Karpas-422 (cell line): ENCODE results near the gene ADAMTS6. TPM values are rescaled to one million over a fixed set of nuclear protein-coding genes. Genes with fewer than 3 reads are reported as not detected.

Source experiments
- DNase-seq: peaks from one replicate; pipeline ENCODE4 v3.0.0-alpha.2; 2015
- H2AFZ ChIP-seq: fragments of 200-600 bp; sonication (generic); 2 replicates; pipeline ENCODE4 v1.6.1; 2014; ENCODE audit warnings: antibody characterized with exemption, low read length, mixed read lengths
- H3K27ac ChIP-seq: fragments of 200-600 bp; sonication (generic); 2 replicates; pipeline ENCODE4 v1.5.1; 2014; ENCODE audit warnings: mild to moderate bottlenecking, low read length, moderate library complexity
- H3K27me3 ChIP-seq: fragments of 200-600 bp; sonication (generic); 2 replicates; pipeline ENCODE4 v1.6.1; 2014; ENCODE audit warnings: low read length, mixed read lengths
- H3K36me3 ChIP-seq: fragments of 200-600 bp; sonication (generic); 2 replicates; pipeline ENCODE4 v1.6.1; 2014; ENCODE audit warnings: low read length, mixed read lengths; ENCODE audit not compliant: insufficient read depth
- H3K4me1 ChIP-seq: fragments of 200-600 bp; sonication (generic); 2 replicates; pipeline ENCODE4 v1.6.1; 2014; ENCODE audit warnings: mild to moderate bottlenecking, low read length, mixed read lengths
- H3K4me2 ChIP-seq: fragments of 200-600 bp; sonication (generic); 2 replicates; pipeline ENCODE4 v1.6.1; 2014; ENCODE audit warnings: low read length, low read depth, mild to moderate bottlenecking; ENCODE audit not compliant: poor library complexity, severe bottlenecking
- H3K4me3 ChIP-seq: fragments of 200-600 bp; sonication (generic); 2 replicates; pipeline ENCODE4 v1.5.1; 2014; ENCODE audit warnings: mild to moderate bottlenecking, antibody characterized with exemption, low read length, mixed read lengths
- H3K79me2 ChIP-seq: fragments of 200-600 bp; sonication (generic); 2 replicates; pipeline ENCODE4 v1.6.1; 2014; ENCODE audit warnings: mild to moderate bottlenecking, low read length, mixed read lengths
- H3K9ac ChIP-seq: fragments of 200-600 bp; sonication (generic); 2 replicates; pipeline ENCODE4 v1.6.0; 2014; ENCODE audit warnings: low read length
- H3K9me2 ChIP-seq: fragments of 200-600 bp; sonication (generic), shearing (Covaris generic); replicated peaks from 2 replicates; pipeline ENCODE4 v1.6.0; 2014; ENCODE audit warnings: mild to moderate bottlenecking, low read length, moderate library complexity; ENCODE audit not compliant: insufficient read depth
- H3K9me3 ChIP-seq: fragments of 300-700, 200-600 bp; sonication (generic); 2 replicates; pipeline ENCODE4 v1.6.1; 2014; ENCODE audit warnings: low read length, mixed read lengths
- H4K20me1 ChIP-seq: fragments of 200-600 bp; sonication (generic); 2 replicates; pipeline ENCODE4 v1.6.1; 2014; ENCODE audit warnings: mild to moderate bottlenecking, antibody characterized with exemption, low read length, low read depth; ENCODE audit not compliant: insufficient read depth
- total RNA-seq: library from RNA; depleted of rRNA; stranded (reverse); fragments of >200 nt; shearing (Covaris generic); gene quantifications from 2 replicates; pipeline ENCODE4 v1.2.3, GENCODE V29; 2014; ENCODE audit warnings: low replicate concordance

ADAMTS6 gene
- total RNA-seq, 1 experiment from 2014 or later = 2.6 TPM

DNA sequence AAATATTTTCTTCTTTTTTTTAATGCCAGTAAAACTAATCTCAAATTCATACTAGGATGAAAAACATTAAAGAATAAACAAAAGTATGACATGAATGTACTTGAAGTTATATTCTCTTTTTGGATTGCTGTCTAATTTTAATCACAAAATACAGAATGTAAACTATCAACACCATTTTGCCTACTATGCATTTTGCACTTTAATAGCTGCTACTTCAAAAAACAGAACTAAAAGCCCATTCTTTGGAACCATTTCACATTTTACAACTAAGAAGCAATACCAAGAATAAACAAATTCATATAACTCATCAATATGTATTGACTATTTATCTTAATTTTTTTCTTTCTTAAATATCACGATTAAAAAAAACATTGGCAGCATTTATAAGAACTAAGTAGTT, 58.1 kb downstream of the ADAMTS6 start:
- no peaks in the 10 kb centered on the region for H3K4me1 ChIP-seq
- H3K27ac ChIP-seq = no peak overlapping the region
- no peaks in the 10 kb centered on the region for H3K36me3 ChIP-seq
- H3K9me3 ChIP-seq = no peaks in the 10 kb centered on the region
- no peaks in the 10 kb centered on the region for H4K20me1 ChIP-seq
- H2AFZ ChIP-seq = no peak overlapping the region
- no peak overlapping the region for H3K9ac ChIP-seq
- H3K4me3 ChIP-seq = no peak overlapping the region
- no peak for DNase-seq
- no peaks in the 10 kb centered on the region for H3K79me2 ChIP-seq
- no peak overlapping the region for H3K4me2 ChIP-seq
- H3K9me2 ChIP-seq = no peaks in the 10 kb centered on the region
- H3K27me3 ChIP-seq = no peaks in the 10 kb centered on the region

DNA sequence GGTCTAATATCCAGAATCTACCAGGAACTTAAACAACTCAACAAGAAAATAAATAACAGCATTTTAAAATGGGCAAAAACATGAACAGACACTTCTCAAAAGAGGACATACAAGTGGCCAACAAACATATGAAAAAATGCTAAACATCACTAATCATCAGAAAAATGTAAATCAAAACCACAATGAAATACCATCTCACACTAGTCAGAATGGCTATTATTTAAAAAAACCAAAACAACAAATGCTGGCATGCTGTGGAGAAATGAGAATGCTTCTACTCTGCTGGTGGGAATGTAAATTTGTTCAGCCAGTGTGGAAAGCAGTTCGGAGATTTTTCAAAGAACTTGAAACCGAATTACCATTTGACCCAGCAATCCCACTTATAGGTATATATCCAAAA, 63.1 kb downstream of the ADAMTS6 start:
- no peaks in the 10 kb centered on the region for H3K9me3 ChIP-seq
- H3K36me3 ChIP-seq = no peaks in the 10 kb centered on the region
- no peaks in the 10 kb centered on the region for H3K27me3 ChIP-seq
- H4K20me1 ChIP-seq = no peaks in the 10 kb centered on the region
- H3K4me3 ChIP-seq = no peak overlapping the region
- no peak overlapping the region for H3K27ac ChIP-seq
- H3K4me2 ChIP-seq = no peak overlapping the region
- H3K9ac ChIP-seq = no peak overlapping the region
- no peak for DNase-seq
- no peak overlapping the region for H2AFZ ChIP-seq
- H3K9me2 ChIP-seq = no peaks in the 10 kb centered on the region
- no peaks in the 10 kb centered on the region for H3K4me1 ChIP-seq
- no peaks in the 10 kb centered on the region for H3K79me2 ChIP-seq

DNA sequence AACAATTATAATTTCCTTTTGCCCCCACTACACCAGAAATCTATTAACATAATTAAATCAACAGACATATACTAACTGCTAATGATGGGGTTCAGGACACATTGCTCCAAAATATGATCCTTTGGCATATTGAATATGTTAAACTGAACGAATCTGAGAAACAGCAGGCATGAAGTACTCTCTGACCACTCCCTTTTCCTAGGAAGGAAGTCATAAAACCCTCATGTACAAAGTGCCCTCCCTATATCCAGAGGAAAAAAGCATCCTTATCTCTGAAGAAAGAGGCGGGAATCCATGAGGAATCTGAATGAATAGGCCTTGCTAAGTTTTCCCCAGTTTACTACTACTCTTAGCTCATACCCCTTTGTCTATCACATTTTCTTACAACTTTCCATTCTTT, 67.9 kb downstream of the ADAMTS6 start:
- DNase-seq = no peak
- Histone ChIP-seq H3K4me2 (no peak overlapping the region), H3K36me3 (no peaks in the 10 kb centered on the region), H3K9me3 (no peaks in the 10 kb centered on the region), H4K20me1 (no peaks in the 10 kb centered on the region), H3K9me2 (no peaks in the 10 kb centered on the region), H3K27ac (no peak overlapping the region), H2AFZ (no peak overlapping the region), H3K9ac (no peak overlapping the region), H3K4me3 (no peak overlapping the region), H3K4me1 (no peaks in the 10 kb centered on the region), H3K79me2 (no peaks in the 10 kb centered on the region), H3K27me3 (no peaks in the 10 kb centered on the region)

DNA sequence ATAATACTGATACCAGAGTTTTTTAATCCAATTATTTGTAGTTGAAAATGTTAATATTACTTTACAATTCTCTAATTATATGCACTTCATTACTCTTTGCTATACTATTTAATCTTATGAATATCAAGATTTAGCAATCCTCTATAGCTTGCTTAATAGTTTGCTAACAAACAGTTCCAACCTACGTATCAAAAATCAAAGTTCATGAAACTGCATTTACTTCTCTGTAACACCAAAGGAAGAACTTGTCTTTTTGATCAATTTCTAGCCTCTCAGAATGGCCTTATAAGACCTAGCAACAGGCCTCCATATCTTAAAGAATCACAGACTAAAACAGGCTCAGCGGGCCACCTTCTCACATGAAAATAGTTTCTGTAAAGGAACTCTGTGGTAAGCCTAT, 68.9 kb downstream of the ADAMTS6 start:
- Histone ChIP-seq H3K79me2 (no peaks in the 10 kb centered on the region), H3K27me3 (no peaks in the 10 kb centered on the region), H3K4me1 (no peaks in the 10 kb centered on the region), H3K9me3 (no peaks in the 10 kb centered on the region), H4K20me1 (no peaks in the 10 kb centered on the region), H3K4me3 (no peak overlapping the region), H3K9ac (no peak overlapping the region), H3K4me2 (no peak overlapping the region), H3K36me3 (no peaks in the 10 kb centered on the region), H3K9me2 (no peaks in the 10 kb centered on the region), H2AFZ (no peak overlapping the region), H3K27ac (no peak overlapping the region)
- DNase-seq = no peak

DNA sequence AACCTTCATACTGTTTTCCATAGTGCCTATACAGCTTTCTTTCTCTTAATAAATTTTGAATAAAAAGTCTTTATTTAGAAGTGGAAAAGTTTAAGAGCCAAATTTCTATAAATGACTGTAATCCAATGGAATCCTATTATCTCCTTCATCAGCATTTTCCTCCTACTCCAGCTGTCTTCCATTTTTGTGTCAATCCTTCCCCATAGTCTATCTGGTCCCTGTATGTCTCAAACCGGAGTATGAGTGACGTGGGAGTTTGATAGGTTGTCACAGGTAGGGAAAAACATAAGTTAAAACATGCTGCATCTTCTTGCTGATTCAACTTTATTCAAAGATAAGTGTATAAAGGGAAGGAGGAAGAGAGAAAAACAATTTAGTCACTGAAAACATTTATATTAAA, 70.4 kb downstream of the ADAMTS6 start:
- DNase-seq = no peak
- Histone ChIP-seq H3K4me2 (no peak overlapping the region), H2AFZ (no peak overlapping the region), H4K20me1 (no peaks in the 10 kb centered on the region), H3K9me2 (no peaks in the 10 kb centered on the region), H3K4me1 (no peaks in the 10 kb centered on the region), H3K9ac (no peak overlapping the region), H3K36me3 (no peaks in the 10 kb centered on the region), H3K27ac (no peak overlapping the region), H3K9me3 (no peaks in the 10 kb centered on the region), H3K27me3 (no peaks in the 10 kb centered on the region), H3K4me3 (no peak overlapping the region), H3K79me2 (no peaks in the 10 kb centered on the region)

DNA sequence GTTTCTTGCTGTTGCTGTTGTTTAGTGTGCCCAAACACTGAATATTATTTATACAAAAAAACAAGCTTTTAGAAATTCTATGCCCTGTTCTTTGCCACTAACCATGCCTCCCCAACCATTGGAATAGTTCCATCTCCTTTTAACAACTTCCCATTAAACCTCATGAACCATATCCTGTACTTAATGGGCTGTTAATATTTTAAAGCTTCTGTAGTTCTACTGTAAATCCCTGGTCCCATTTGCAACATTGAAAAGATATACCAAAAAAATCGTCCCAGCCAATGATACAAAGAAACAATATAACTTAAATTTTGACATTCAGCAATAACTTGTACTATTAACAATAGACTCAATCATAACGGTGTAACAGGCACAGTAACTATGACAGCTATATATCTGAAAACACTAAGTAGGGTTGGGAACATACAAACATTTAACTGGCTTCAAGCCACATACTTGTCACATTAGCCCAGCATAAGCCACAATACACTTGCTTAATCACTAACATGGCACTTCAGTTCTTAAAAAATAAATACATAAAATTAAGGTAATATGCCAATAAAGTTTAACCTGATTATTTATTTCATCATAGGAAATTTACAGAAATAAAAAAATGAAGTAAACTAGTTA, 86.1 kb downstream of the ADAMTS6 start:
- H3K9ac ChIP-seq = no peak overlapping the region
- H3K27me3 ChIP-seq = no peaks in the 10 kb centered on the region; the same call in 1 of the 2 replicates
- no peaks in the 10 kb centered on the region for H4K20me1 ChIP-seq
- no peak overlapping the region for H2AFZ ChIP-seq
- no peak overlapping the region for H3K27ac ChIP-seq
- H3K4me1 ChIP-seq = no peaks in the 10 kb centered on the region
- H3K9me2 ChIP-seq = no peaks in the 10 kb centered on the region
- H3K9me3 ChIP-seq = no peaks in the 10 kb centered on the region
- no peaks in the 10 kb centered on the region for H3K79me2 ChIP-seq
- no peaks in the 10 kb centered on the region for H3K36me3 ChIP-seq
- H3K4me2 ChIP-seq = no peak overlapping the region
- DNase-seq = no peak
- no peak overlapping the region for H3K4me3 ChIP-seq

DNA sequence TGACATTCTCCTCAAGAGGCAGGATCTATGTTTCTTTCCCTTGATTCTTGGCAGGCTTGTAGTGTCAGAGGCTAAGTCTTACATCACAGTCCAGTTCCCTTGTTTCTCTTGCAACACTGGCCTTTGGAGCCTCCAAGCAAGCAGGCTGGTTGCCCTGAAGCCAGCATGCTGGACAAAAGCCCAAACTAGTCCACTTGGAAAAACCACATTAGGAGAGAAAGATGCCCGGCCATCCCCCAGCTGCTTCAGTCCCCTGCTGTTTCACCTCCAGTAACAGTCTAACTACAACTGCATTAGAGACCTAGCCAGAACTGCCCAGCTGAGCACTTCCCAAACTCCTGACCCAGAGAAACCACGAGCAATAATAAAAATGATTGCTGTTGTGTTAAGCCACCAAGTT, 87.6 kb downstream of the ADAMTS6 start:
- Histone ChIP-seq H3K4me3 (no peak overlapping the region), H4K20me1 (no peaks in the 10 kb centered on the region), H3K27me3 (no peaks in the 10 kb centered on the region), H2AFZ (no peak overlapping the region), H3K4me1 (no peaks in the 10 kb centered on the region), H3K9ac (no peak overlapping the region), H3K9me3 (no peaks in the 10 kb centered on the region), H3K79me2 (no peaks in the 10 kb centered on the region), H3K27ac (no peak overlapping the region), H3K36me3 (no peaks in the 10 kb centered on the region), H3K4me2 (no peak overlapping the region), H3K9me2 (no peaks in the 10 kb centered on the region)
- no peak for DNase-seq

DNA sequence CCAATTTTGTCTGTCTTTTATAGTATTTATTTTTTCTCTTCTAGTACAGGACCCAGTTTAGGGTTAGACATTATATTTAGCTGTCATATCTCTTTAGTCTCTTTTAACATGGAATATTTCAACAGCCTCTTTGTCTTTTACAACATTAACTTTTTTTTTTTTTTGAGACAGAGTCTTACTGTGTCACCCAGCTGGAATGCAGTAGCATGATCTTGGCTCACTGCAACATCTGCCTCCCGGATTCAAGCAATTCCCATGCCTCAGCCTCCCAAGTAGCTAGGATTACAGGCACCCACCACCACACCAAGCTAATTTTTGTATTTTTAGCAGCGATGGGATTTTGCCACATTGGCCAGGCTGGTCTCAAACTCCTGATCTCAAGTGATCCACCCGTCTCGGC, 90.1 kb downstream of the ADAMTS6 start:
- Histone ChIP-seq H3K4me1 (no peaks in the 10 kb centered on the region), H3K9me3 (no peaks in the 10 kb centered on the region), H3K9me2 (no peaks in the 10 kb centered on the region), H3K36me3 (no peaks in the 10 kb centered on the region), H3K4me3 (no peak overlapping the region), H4K20me1 (no peaks in the 10 kb centered on the region), H3K9ac (no peak overlapping the region), H3K27ac (no peak overlapping the region), H3K4me2 (no peak overlapping the region), H2AFZ (no peak overlapping the region), H3K27me3 (no peaks in the 10 kb centered on the region), H3K79me2 (no peaks in the 10 kb centered on the region)
- no peak for DNase-seq

DNA sequence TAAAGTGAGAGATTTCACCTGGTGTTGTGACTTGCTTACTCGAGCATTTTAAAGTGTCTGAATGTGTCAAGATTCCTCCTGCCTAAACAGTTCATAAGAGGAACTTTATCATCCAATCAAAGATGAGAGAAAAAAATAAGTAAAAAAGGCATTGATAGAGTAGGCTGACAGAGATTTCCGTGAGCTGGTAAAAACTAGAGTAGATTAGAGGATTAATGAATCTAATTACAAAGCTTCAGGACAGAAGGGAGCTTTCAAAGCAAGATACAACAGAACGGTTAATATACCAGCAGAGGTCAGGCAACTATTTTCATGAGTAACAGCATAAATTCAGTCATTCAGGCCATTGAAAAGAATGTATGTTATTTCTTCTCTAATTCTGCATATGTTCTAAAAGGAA, 91.5 kb downstream of the ADAMTS6 start:
- Histone ChIP-seq H3K4me3 (no peak overlapping the region), H4K20me1 (no peaks in the 10 kb centered on the region), H3K27ac (no peak overlapping the region), H3K9me3 (no peaks in the 10 kb centered on the region), H3K4me1 (no peaks in the 10 kb centered on the region), H3K36me3 (no peaks in the 10 kb centered on the region), H3K9ac (no peak overlapping the region), H3K9me2 (no peaks in the 10 kb centered on the region), H3K27me3 (no peaks in the 10 kb centered on the region), H3K79me2 (no peaks in the 10 kb centered on the region), H2AFZ (no peak overlapping the region), H3K4me2 (no peak overlapping the region)
- no peak for DNase-seq
